IMR-90 (cell line): ENCODE measurements around the gene DEFB129. TPM values are rescaled to one million over a fixed set of nuclear protein-coding genes. Genes with fewer than 3 reads are reported as not detected.
"Not testable (repeated sequence)": the region's sequence is repeated elsewhere in the genome, so short reads cannot be mapped to it uniquely, and the experiment has no call there.

ENCODE experiments used
- ATAC-seq: fragments of 200-7000 bp; cut with Tn5 transposase; 2 replicates; pipeline ENCODE4 v1.9.1; 2020; ENCODE audit warnings: low read depth, mild to moderate bottlenecking, moderate library complexity
- BruUV-seq: library from RNA; stranded (reverse); fragments of 400-500 nt; replicated peaks from 2 replicates; lab custom pipeline; 2021; lab: Mats Ljungman, UMichigan
- CTCF ChIA-PET: fragments of 300-600 bp; formaldehyde crosslinking; extraction: SDS; loops from one replicate; lab custom pipeline; 2021; ENCODE audit warnings: antibody characterized with exemption; lab: Yijun Ruan, JAX
- POLR2A ChIA-PET: fragments of 300-600 bp; sonication (Branson Sonifier 250); formaldehyde crosslinking; loops from one replicate; lab custom pipeline; 2022; ENCODE audit warnings: antibody characterized with exemption; ENCODE audit not compliant: unreplicated experiment; lab: Charles Lee
- DNase-seq: peaks from one replicate; pipeline ENCODE4 v3.0.0; 2013
- H2AFZ ChIP-seq: replicated peaks from 2 replicates; pipeline ENCODE3; 2013; ENCODE audit warnings: low read length, mild to moderate bottlenecking; ENCODE audit not compliant: poor library complexity
- H2AK5ac ChIP-seq: 2 replicates; pipeline ENCODE4 v1.6.1; 2013; ENCODE audit warnings: low read depth, low read length, inconsistent platforms
- H2AK9ac ChIP-seq: replicated peaks from 2 replicates; pipeline ENCODE3; 2013; ENCODE audit warnings: mild to moderate bottlenecking, low read depth, low read length, moderate library complexity; ENCODE audit not compliant: poor library complexity
- H2BK120ac ChIP-seq: 2 replicates; pipeline ENCODE4 v1.6.1; 2013; ENCODE audit warnings: low read depth, low read length, inconsistent platforms
- H2BK15ac ChIP-seq: 3 replicates; pipeline ENCODE4 v1.6.1; 2013; ENCODE audit warnings: low read depth, low read length, inconsistent platforms
- H2BK20ac ChIP-seq: 2 replicates; pipeline ENCODE4 v1.6.1; 2013; ENCODE audit warnings: low read depth, mild to moderate bottlenecking, inconsistent platforms, low read length, moderate library complexity
- H2BK5ac ChIP-seq: 2 replicates; pipeline ENCODE4 v1.6.1; 2013; ENCODE audit warnings: mild to moderate bottlenecking, low read depth, low read length, inconsistent platforms; ENCODE audit not compliant: poor library complexity, severe bottlenecking
- H3K14ac ChIP-seq: replicated peaks from 2 replicates; pipeline ENCODE4 v1.6.1; 2013; ENCODE audit warnings: low read depth, low read length, inconsistent platforms
- H3K18ac ChIP-seq: 2 replicates; pipeline ENCODE4 v1.6.1; 2013; ENCODE audit warnings: low read depth, low read length, control low read depth
- H3K23ac ChIP-seq: 2 replicates; pipeline ENCODE4 v1.6.1; 2013; ENCODE audit warnings: low read depth, low read length, inconsistent platforms
- H3K27ac ChIP-seq: 2 replicates; pipeline ENCODE4 v1.5.1; 2013; ENCODE audit warnings: mild to moderate bottlenecking, control low read depth, low read length; ENCODE audit not compliant: insufficient read depth
- H3K27me3 ChIP-seq: 2 replicates; pipeline ENCODE4 v1.6.1; 2013; ENCODE audit warnings: low read length; ENCODE audit not compliant: control insufficient read depth, insufficient read depth
- H3K36me3 ChIP-seq: 2 replicates; pipeline ENCODE4 v1.6.1; 2013; ENCODE audit warnings: low read length, mixed read lengths; ENCODE audit not compliant: control insufficient read depth, insufficient read depth
- H3K4ac ChIP-seq: 2 replicates; pipeline ENCODE4 v1.6.1; 2013; ENCODE audit warnings: low read depth, low read length, inconsistent platforms
- H3K4me1 ChIP-seq: 2 replicates; pipeline ENCODE4 v1.6.1; 2013; ENCODE audit warnings: low read length, mixed read lengths; ENCODE audit not compliant: control insufficient read depth, insufficient read depth
- H3K4me2 ChIP-seq: 2 replicates; pipeline ENCODE4 v1.6.1; 2013; ENCODE audit warnings: low read depth, mild to moderate bottlenecking, control low read depth, low read length, moderate library complexity
- H3K4me3 ChIP-seq: 2 replicates; pipeline ENCODE4 v1.5.1; 2013; ENCODE audit warnings: low read depth, mild to moderate bottlenecking, control low read depth, low read length, moderate library complexity; ENCODE audit not compliant: insufficient read depth
- H3K56ac ChIP-seq: 2 replicates; pipeline ENCODE4 v1.6.1; 2013; ENCODE audit warnings: low read length, inconsistent platforms; ENCODE audit not compliant: insufficient read depth; ENCODE audit errors: extremely low read depth
- H3K79me1 ChIP-seq, 2 experiments: 2 replicates each; pipeline ENCODE4 v1.6.1; 2013; ENCODE audit warnings: low read length in 2 of 2, inconsistent platforms in 1 of 2, low read depth in 1 of 2
- H3K9ac ChIP-seq: 2 replicates; pipeline ENCODE4 v1.6.1; 2013; ENCODE audit warnings: low read depth, low read length, control low read depth
- H3K9me1 ChIP-seq: 2 replicates; pipeline ENCODE4 v1.6.1; 2013; ENCODE audit warnings: low read length, inconsistent platforms; ENCODE audit not compliant: insufficient read depth
- H3K9me3 ChIP-seq: 2 replicates; pipeline ENCODE4 v1.6.1; 2013; ENCODE audit warnings: low read length; ENCODE audit not compliant: control insufficient read depth, insufficient read depth
- H4K20me1 ChIP-seq: 2 replicates; pipeline ENCODE4 v1.6.1; 2013; ENCODE audit warnings: low read length, inconsistent platforms; ENCODE audit not compliant: insufficient read depth
- H4K5ac ChIP-seq: 2 replicates; pipeline ENCODE4 v1.6.1; 2013; ENCODE audit warnings: mild to moderate bottlenecking, low read depth, low read length, control low read depth
- H4K8ac ChIP-seq, 2 experiments: 2 replicates each; pipeline ENCODE4 v1.6.1; 2013; ENCODE audit warnings: low read depth in 2 of 2, low read length in 2 of 2, control low read depth in 1 of 2, inconsistent platforms in 1 of 2
- H4K91ac ChIP-seq: 2 replicates; pipeline ENCODE4 v1.6.1; 2013; ENCODE audit warnings: low read depth, low read length, inconsistent platforms; ENCODE audit not compliant: insufficient read depth
- CHD1 ChIP-seq: IDR thresholded peaks from 2 replicates; pipeline ENCODE4 v1.6.1; 2012; ENCODE audit warnings: low read depth, low read length, improper control_type of control experiment
- RCOR1 ChIP-seq: IDR thresholded peaks from 2 replicates; pipeline ENCODE4 v1.6.1; 2012; ENCODE audit warnings: mild to moderate bottlenecking, low read length, improper control_type of control experiment; ENCODE audit not compliant: insufficient replicate concordance
- SMC3 ChIP-seq: fragments of 150-350 bp; IDR thresholded peaks from 2 replicates; pipeline ENCODE4 v1.6.1; 2016; ENCODE audit warnings: low read depth, mild to moderate bottlenecking, antibody characterized with exemption, low read length, moderate library complexity
- WGBS, 2 experiments: methylation state at CpG; one replicate each; pipeline versions ENCODE4 v1.1.5 to v1.1.7; 2013; ENCODE audit warnings: missing lambda C conversion rate in 2 of 2; ENCODE audit not compliant: insufficient read length in 1 of 2; ENCODE audit errors: extremely low coverage in 2 of 2; 5-methylcytosine and 5-hydroxymethylcytosine counted together
- dilution Hi-C: fragments of 300-500 bp; cut with HindIII; formaldehyde crosslinking; loops from one replicate; pipeline ENCODE4 v1.14.3; 2018; ENCODE audit warnings: low sequenced_read_pairs; ENCODE audit not compliant: unreplicated experiment
- in situ Hi-C: fragments of 300-500 bp; cut with MboI; formaldehyde crosslinking; loops from 3 replicates; pipeline ENCODE4 v1.14.3; 2019; ENCODE audit warnings: low sequenced_read_pairs, inconsistent platforms, mixed read lengths
- intact Hi-C: fragments of 100-400 bp; cut with micrococcal nuclease; formaldehyde crosslinking; loops from 2 replicates; pipeline ENCODE4 v1.10.0; 2022
- polyA plus RNA-seq, 3 experiments: library from polyadenylated mRNA; depleted of rRNA; stranded (reverse); fragments of >200 nt; gene quantifications; 2 replicates each; pipeline ENCODE4 v1.2.3, GENCODE V29; 2012; ENCODE audit warnings: low replicate concordance in 1 of 3
- total RNA-seq: library from RNA; depleted of rRNA; stranded (reverse); fragments of >200 nt; gene quantifications from 2 replicates; pipeline ENCODE4 v1.2.3, GENCODE V29; 2012
- TF ChIP-seq, protein P1 (sequence below): fragments of 150-350 bp; IDR thresholded peaks from 2 replicates; pipeline ENCODE4 v1.6.1; 2017; ENCODE audit warnings: mild to moderate bottlenecking, antibody characterized with exemption, low read length, low read depth
- TF ChIP-seq, protein P2 (sequence below): fragments of 150-350 bp; IDR thresholded peaks from 2 replicates; pipeline ENCODE4 v1.6.1; 2016; ENCODE audit warnings: low read depth, mild to moderate bottlenecking, low read length, moderate library complexity, borderline replicate concordance

Gene DEFB129
- total and polyA plus RNA-seq, 2 of the 4 experiments (the other 2 are of a cell fraction): not detected

DNA sequence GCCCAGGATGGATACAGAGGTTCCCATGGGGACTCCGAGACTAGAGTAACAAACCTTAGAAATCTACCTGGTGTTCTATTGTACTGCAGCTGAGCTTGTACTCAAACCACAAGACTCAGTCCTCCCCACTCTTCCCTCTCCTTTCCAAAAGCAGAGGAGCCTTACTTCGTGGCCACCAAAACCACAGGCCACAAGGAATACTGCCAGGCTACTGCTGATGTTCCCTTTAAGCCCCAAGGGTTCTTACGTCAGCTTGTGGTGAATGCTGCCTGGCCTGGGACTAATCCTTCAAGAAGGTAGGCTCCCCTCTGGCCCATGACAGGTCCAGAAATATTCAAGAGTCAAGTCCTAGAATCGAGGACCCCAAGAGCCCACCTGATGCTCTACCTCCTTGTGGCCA lies 27.1 kb upstream of the DEFB129 start:
- POLR2A ChIA-PET: no interaction called here
- Histone ChIP-seq H4K20me1 (no peaks in the 10 kb centered on the region), H3K4me1 (no peaks in the 10 kb centered on the region), H3K56ac (no peak overlapping the region), H3K14ac (no peak overlapping the region), H3K9me1 (no peaks in the 10 kb centered on the region), H3K36me3 (no peaks in the 10 kb centered on the region), H2AFZ (no peak overlapping the region), H4K5ac (no peak overlapping the region), H2BK15ac (no peak overlapping the region), H3K27me3 (peaks cover 2% of the 10 kb centered on the region), H2BK20ac (no peak overlapping the region), H4K91ac (no peak overlapping the region), H2AK5ac (no peak overlapping the region), H3K9me3 (no peaks in the 10 kb centered on the region), H2AK9ac (no peak overlapping the region), H3K18ac (no peak overlapping the region), H2BK5ac (no peak overlapping the region), H3K4me2 (no peak overlapping the region), H4K8ac (no peak overlapping the region), H3K4me3 (no peak overlapping the region), H3K79me1 (no peaks in the 10 kb centered on the region), H3K4ac (no peak overlapping the region), H3K27ac (no peak overlapping the region), H3K9ac (no peak overlapping the region), H3K23ac (no peak overlapping the region), H2BK120ac (no peak overlapping the region)
- WGBS, 2 experiments: no CpG with 5 or more reads among the region's 4 CpGs
- intact Hi-C loops (no loop called here), in situ Hi-C loops (no loop called here), dilution Hi-C loops (no loop called here)
- no TSS peak for BruUV-seq
- TF ChIP-seq, protein P1, sequence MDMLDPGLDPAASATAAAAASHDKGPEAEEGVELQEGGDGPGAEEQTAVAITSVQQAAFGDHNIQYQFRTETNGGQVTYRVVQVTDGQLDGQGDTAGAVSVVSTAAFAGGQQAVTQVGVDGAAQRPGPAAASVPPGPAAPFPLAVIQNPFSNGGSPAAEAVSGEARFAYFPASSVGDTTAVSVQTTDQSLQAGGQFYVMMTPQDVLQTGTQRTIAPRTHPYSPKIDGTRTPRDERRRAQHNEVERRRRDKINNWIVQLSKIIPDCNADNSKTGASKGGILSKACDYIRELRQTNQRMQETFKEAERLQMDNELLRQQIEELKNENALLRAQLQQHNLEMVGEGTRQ: no peak
- TF ChIP-seq SMC3 (no peak), RCOR1 (no peak), CHD1 (no peak)
- TF ChIP-seq, protein P2, sequence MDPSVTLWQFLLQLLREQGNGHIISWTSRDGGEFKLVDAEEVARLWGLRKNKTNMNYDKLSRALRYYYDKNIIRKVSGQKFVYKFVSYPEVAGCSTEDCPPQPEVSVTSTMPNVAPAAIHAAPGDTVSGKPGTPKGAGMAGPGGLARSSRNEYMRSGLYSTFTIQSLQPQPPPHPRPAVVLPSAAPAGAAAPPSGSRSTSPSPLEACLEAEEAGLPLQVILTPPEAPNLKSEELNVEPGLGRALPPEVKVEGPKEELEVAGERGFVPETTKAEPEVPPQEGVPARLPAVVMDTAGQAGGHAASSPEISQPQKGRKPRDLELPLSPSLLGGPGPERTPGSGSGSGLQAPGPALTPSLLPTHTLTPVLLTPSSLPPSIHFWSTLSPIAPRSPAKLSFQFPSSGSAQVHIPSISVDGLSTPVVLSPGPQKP: no peak
- ATAC-seq (no peak), DNase-seq (no peak)
- CTCF ChIA-PET: interaction anchor here (1.2 kb wide), 1 partner anchor 14 kb away, joined by 3 read pairs; no protein-coding TSS in a partner anchor

DNA sequence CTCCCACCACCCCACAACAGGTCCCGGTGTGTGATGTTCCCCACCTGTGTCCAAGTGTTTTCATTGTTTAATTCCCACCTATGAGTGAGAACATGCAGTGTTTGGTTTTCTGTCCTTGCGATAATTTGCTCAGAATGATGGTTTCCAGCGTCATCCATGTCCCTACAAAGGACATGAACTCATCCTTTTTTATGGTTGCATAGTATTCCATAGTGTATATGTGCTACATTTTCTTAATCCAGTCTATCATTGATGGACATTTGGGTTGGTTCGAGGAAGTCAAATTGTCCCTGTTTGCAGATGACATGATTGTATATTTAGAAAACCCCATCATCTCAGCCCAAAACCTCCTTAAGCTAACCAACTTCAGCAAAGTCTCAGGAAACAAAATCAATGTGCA lies 23.4 kb upstream of the DEFB129 start:
- H3K4me2 ChIP-seq, H4K8ac ChIP-seq, H3K23ac ChIP-seq, H3K79me1 ChIP-seq, H3K9me3 ChIP-seq, H3K18ac ChIP-seq, H2BK120ac ChIP-seq, in situ Hi-C loops, H3K9me1 ChIP-seq, H4K20me1 ChIP-seq, H3K36me3 ChIP-seq, H4K91ac ChIP-seq, H4K5ac ChIP-seq, POLR2A ChIA-PET, H3K4me3 ChIP-seq, H2AK5ac ChIP-seq, H3K27me3 ChIP-seq, dilution Hi-C loops, H3K4ac ChIP-seq, intact Hi-C loops, H3K56ac ChIP-seq, H3K14ac ChIP-seq, H2AFZ ChIP-seq, H3K4me1 ChIP-seq, H2BK5ac ChIP-seq, BruUV-seq, H2BK20ac ChIP-seq, ATAC-seq, H3K27ac ChIP-seq, H2AK9ac ChIP-seq, H3K9ac ChIP-seq, H2BK15ac ChIP-seq, CTCF ChIA-PET, DNase-seq: not testable (repeated sequence)
- no CpG with 5 or more reads among the region's 4 CpGs for WGBS, 2 experiments
